Fibroblast of villous mesenchyme (primary cell): Measurements from ENCODE around the gene WNT9B. TPM values are rescaled to one million over a fixed set of nuclear protein-coding genes. Genes with fewer than 3 reads are reported as not detected.
A peak's percentile ranks its signal among the peaks of the same experiment; 100 is the strongest.

Source experiments
- DNase-seq: peaks from one replicate; pipeline ENCODE4 v3.0.0-alpha.2; 2010; ENCODE audit warnings: low read depth
- H3K4me3 ChIP-seq: 2 replicates; pipeline ENCODE4 v1.5.1; 2011; ENCODE audit warnings: low read depth, mild to moderate bottlenecking, low read length
- CTCF ChIP-seq: IDR thresholded peaks from 2 replicates; pipeline ENCODE4 v1.5.1; 2012; ENCODE audit warnings: low read depth, mild to moderate bottlenecking, low read length; ENCODE audit not compliant: insufficient read depth
- small RNA-seq: library from RNA; depleted of rRNA; stranded (forward); fragments of <200 nt; gene quantifications from one replicate; pipeline ENCODE3, GENCODE V24; 2012
- total RNA-seq: library from RNA; depleted of rRNA; stranded (reverse); fragments of >200 nt; gene quantifications from 2 replicates; pipeline ENCODE4 v1.2.3, GENCODE V29; 2012

The WNT9B gene
- total RNA-seq, 1 donor: not detected

- peak; percentile 37 for DNase-seq
- TF ChIP-seq CTCF: no peak
- no peak overlapping the region for H3K4me3 ChIP-seq
These were observed 73.9 kb downstream of the WNT9B start for GRCh38 chr17:46925185-46925868.

GRCh38 chr17:46928467-46929261 lies 77.3 kb downstream of the WNT9B start:
- H3K4me3 ChIP-seq: no peak overlapping the region
- TF ChIP-seq CTCF: no peak
- DNase-seq: peak; percentile 32

GRCh38 chr17:46929413-46929812 lies 78.0 kb downstream of the WNT9B start:
- DNase-seq: peak; percentile 12
- H3K4me3 ChIP-seq: no peak overlapping the region
- no peak for TF ChIP-seq CTCF

- no peak for TF ChIP-seq CTCF
- H3K4me3 ChIP-seq: no peak overlapping the region
- no peak for DNase-seq
These were observed 78.7 kb downstream of the WNT9B start for GRCh38 chr17:46930051-46930450.

GRCh38 chr17:46931596-46931995 lies 80.2 kb downstream of the WNT9B start:
- no peak for TF ChIP-seq CTCF
- no peak overlapping the region for H3K4me3 ChIP-seq
- no peak for DNase-seq

- no peak overlapping the region for H3K4me3 ChIP-seq
- peak; percentile 34 for DNase-seq
- no peak for TF ChIP-seq CTCF
These were observed 84.4 kb downstream of the WNT9B start for GRCh38 chr17:46935658-46936266.

Small RNA genes within 50 kb of the gene (small RNA-seq; reads per million reads assigned to genes)
- 0.28 reads per million for gene RNU6ATAC3P

Other genes starting within 250 kb of the WNT9B start
- 0.97 and 2.2 TPM in 2 replicates for gene WNT3, start 32.9 kb upstream of the WNT9B start, total RNA-seq
- 55.7 and 65.6 TPM in 2 replicates for gene GOSR2, start 71.6 kb downstream of the WNT9B start, total RNA-seq
- not detected in 2 replicates for gene RPRML, start 127.7 kb downstream of the WNT9B start, total RNA-seq